ENCODE data around the gene KCNS1. TPM values are rescaled to one million over a fixed set of nuclear protein-coding genes. Genes with fewer than 3 reads are reported as not detected.

The KCNS1 gene
- total RNA-seq, 1 experiment from 2014 or later: not detected

GRCh38 chr20:45053430-45054351, 47.2 kb downstream of the KCNS1 start:
- Histone ChIP-seq H4K20me1 (ENCODE audit: insufficient read depth) (no peaks in the 10 kb centered on the region), H3K9me2 (ENCODE audit: insufficient read depth) (no peaks in the 10 kb centered on the region), H3K9me3 (ENCODE audit: control insufficient read depth in 1 of 2, insufficient read depth in 1 of 2, low read depth in 1 of 2, low read length in 2 of 2) (no peaks in the 10 kb centered on the region), H3K4me1 (ENCODE audit: control insufficient read depth in 1 of 2, insufficient read depth in 2 of 2, low read length in 2 of 2) (no peaks in the 10 kb centered on the region), H3K27me3 (ENCODE audit: insufficient read depth, low read length) (no peaks in the 10 kb centered on the region), H3K4me3 (replicated peaks in 1 of 2; ENCODE audit: low read depth in 1 of 2, low read length in 2 of 2) (no peak overlapping the region), H3K9ac (ENCODE audit: low read length) (no peak overlapping the region), H3K36me3 (ENCODE audit: control insufficient read depth in 1 of 2, insufficient read depth in 2 of 2, low read length in 2 of 2) (peaks cover 0 to 6% of the 10 kb centered on the region in 2 experiments; a peak in 1 of 4 replicates), H3K4me2 (ENCODE audit: low read length) (no peak overlapping the region), H2AFZ (ENCODE audit: low read depth, low read length, poor library complexity, severe bottlenecking) (no peak overlapping the region), H3K79me2 (ENCODE audit: insufficient read depth, low read length) (peaks cover 8% of the 10 kb centered on the region), H3K27ac (ENCODE audit: low read depth, low read length) (no peak overlapping the region)
- CTCF ChIA-PET: interaction anchor here (7.4 kb wide), 1 partner anchor 10 kb away, joined by 32 read pairs; no protein-coding TSS in a partner anchor
- BruUV-seq (replicated peaks): no TSS peak
- intact Hi-C loops (cut with micrococcal nuclease): no loop called here
- TF ChIP-seq ZFX (IDR thresholded peaks at IDR 0.05): no peak
- no peak for TF ChIP-seq ZBTB33 (IDR thresholded peaks at IDR 0.05; ENCODE audit: extremely low read depth, insufficient replicate concordance, low read length)
- TF ChIP-seq SRF (IDR thresholded peaks at IDR 0.05; ENCODE audit: low read depth): no peak
- ATAC-seq: no peak
- no peak for DNase-seq (ENCODE audit: low read depth, low spot score)
- POLR2A ChIA-PET: no interaction called here
- RAD21 ChIA-PET (ENCODE audit: low non-redundant PET in 1 of 2, low total read pairs in 2 of 2, uncharacterized antibody in 2 of 2, unreplicated experiment in 2 of 2): no interaction called here

GRCh38 chr20:45052698-45053429, 48.1 kb downstream of the KCNS1 start:
- H3K4me3 ChIP-seq (replicated peaks in 1 of 2; ENCODE audit: low read depth in 1 of 2, low read length in 2 of 2): no peak overlapping the region
- no peaks in the 10 kb centered on the region for H3K9me3 ChIP-seq (ENCODE audit: control insufficient read depth in 1 of 2, insufficient read depth in 1 of 2, low read depth in 1 of 2, low read length in 2 of 2)
- no peaks in the 10 kb centered on the region for H3K27me3 ChIP-seq (ENCODE audit: insufficient read depth, low read length)
- no peaks in the 10 kb centered on the region for H3K9me2 ChIP-seq (ENCODE audit: insufficient read depth)
- no peak overlapping the region for H3K4me2 ChIP-seq (ENCODE audit: low read length)
- H3K79me2 ChIP-seq (ENCODE audit: insufficient read depth, low read length): peaks cover 8% of the 10 kb centered on the region
- ATAC-seq: no peak
- intact Hi-C loops (cut with micrococcal nuclease): no loop called here
- no peak overlapping the region for H3K27ac ChIP-seq (ENCODE audit: low read depth, low read length)
- no peak overlapping the region for H2AFZ ChIP-seq (ENCODE audit: low read depth, low read length, poor library complexity, severe bottlenecking)
- TF ChIP-seq ELF1 (IDR thresholded peaks at IDR 0.05; ENCODE audit: borderline replicate concordance, low read depth) (no peak), CBX3 (IDR thresholded peaks at IDR 0.05; ENCODE audit: low read depth) (no peak), SP1 (IDR thresholded peaks at IDR 0.05; ENCODE audit: low read depth) (no peak), CEBPB (IDR thresholded peaks at IDR 0.05; ENCODE audit: low read depth) (no peak), EZH2phosphoT487 (IDR thresholded peaks at IDR 0.05; ENCODE audit: borderline replicate concordance) (no peak), REST (IDR thresholded peaks at IDR 0.05; ENCODE audit: low read depth) (no peak), SIN3A (IDR thresholded peaks at IDR 0.05; ENCODE audit: low read depth) (no peak), EGR1 (IDR thresholded peaks at IDR 0.05; ENCODE audit: low read depth) (no peak), SRF (IDR thresholded peaks at IDR 0.05; ENCODE audit: low read depth) (no peak), ZNF274 (IDR thresholded peaks at IDR 0.05; ENCODE audit: low read depth, low read length) (no peak)
- ChIA-PET CTCF (interaction anchor here (7.4 kb wide), 1 partner anchor 9 kb away, joined by 32 read pairs; no protein-coding TSS in a partner anchor), POLR2A (no interaction called here), RAD21 (ENCODE audit: low non-redundant PET in 1 of 2, low total read pairs in 2 of 2, uncharacterized antibody in 2 of 2, unreplicated experiment in 2 of 2) (no interaction called here)
- no peak for DNase-seq (ENCODE audit: low read depth, low spot score)
- no peak overlapping the region for H3K9ac ChIP-seq (ENCODE audit: low read length)
- no TSS peak for BruUV-seq (replicated peaks)
- H4K20me1 ChIP-seq (ENCODE audit: insufficient read depth): no peaks in the 10 kb centered on the region
- peaks cover 0 to 6% of the 10 kb centered on the region in 2 experiments; a peak in 1 of 4 replicates for H3K36me3 ChIP-seq (ENCODE audit: control insufficient read depth in 1 of 2, insufficient read depth in 2 of 2, low read length in 2 of 2)
- no peaks in the 10 kb centered on the region for H3K4me1 ChIP-seq (ENCODE audit: control insufficient read depth in 1 of 2, insufficient read depth in 2 of 2, low read length in 2 of 2)

All from HCT116 (cell line).